Mononuclear cell (primary cell): Measurements from ENCODE around the gene PAPPA2. TPM values are rescaled to one million over a fixed set of nuclear protein-coding genes. Genes with fewer than 3 reads are reported as not detected.

Experiments
- H3K27me3 ChIP-seq: 2 replicates; pipeline ENCODE4 v1.6.0; 2011; ENCODE audit warnings: low read length, control low read depth; ENCODE audit not compliant: insufficient read depth
- H3K4me1 ChIP-seq: 2 replicates; pipeline ENCODE4 v1.5.1; 2011; ENCODE audit warnings: mild to moderate bottlenecking, low read length, control low read depth; ENCODE audit not compliant: insufficient read depth
- H3K4me3 ChIP-seq: 2 replicates; pipeline ENCODE4 v1.5.1; 2011; ENCODE audit warnings: mild to moderate bottlenecking, low read length, moderate library complexity
- H3K9me3 ChIP-seq: 2 replicates; pipeline ENCODE4 v1.5.1; 2011; ENCODE audit warnings: low read depth, mild to moderate bottlenecking, control low read depth, low read length
- total RNA-seq: library from RNA; depleted of rRNA; stranded (reverse); fragments of >200 nt; gene quantifications from one replicate; pipeline ENCODE4 v1.2.3, GENCODE V29; 2012

The PAPPA2 gene
- total RNA-seq, 1 donor, result 0.10 TPM

- Histone ChIP-seq H3K27me3 (no peaks in the 10 kb centered on the region), H3K9me3 (no peaks in the 10 kb centered on the region), H3K4me1 (no peaks in the 10 kb centered on the region), H3K4me3 (no peak overlapping the region)
Observed at GRCh38 chr1:176826265-176826664, 363.3 kb downstream of the PAPPA2 start.

- H3K4me3 ChIP-seq, result no peak overlapping the region
- no peaks in the 10 kb centered on the region for H3K9me3 ChIP-seq
- H3K4me1 ChIP-seq, result no peaks in the 10 kb centered on the region
- no peaks in the 10 kb centered on the region for H3K27me3 ChIP-seq
Observed at GRCh38 chr1:176829261-176829660, 366.3 kb downstream of the PAPPA2 start.

- no peaks in the 10 kb centered on the region for H3K4me1 ChIP-seq
- no peaks in the 10 kb centered on the region for H3K27me3 ChIP-seq
- H3K9me3 ChIP-seq, result no peaks in the 10 kb centered on the region
- H3K4me3 ChIP-seq, result no peak overlapping the region
Observed at GRCh38 chr1:176831150-176831549, 368.2 kb downstream of the PAPPA2 start.

GRCh38 chr1:176837708-176838107, 374.7 kb downstream of the PAPPA2 start:
- Histone ChIP-seq H3K9me3 (no peaks in the 10 kb centered on the region), H3K27me3 (no peaks in the 10 kb centered on the region), H3K4me1 (no peaks in the 10 kb centered on the region), H3K4me3 (no peak overlapping the region)

- no peaks in the 10 kb centered on the region for H3K4me1 ChIP-seq
- H3K27me3 ChIP-seq, result no peaks in the 10 kb centered on the region
- H3K9me3 ChIP-seq, result no peaks in the 10 kb centered on the region
Observed at GRCh38 chr1:176838276-176838995, 375.5 kb downstream of the PAPPA2 start.

GRCh38 chr1:176839216-176839615, 376.2 kb downstream of the PAPPA2 start:
- H3K27me3 ChIP-seq, result no peaks in the 10 kb centered on the region

More at GRCh38 chr1:176838276-176838995, 375.5 kb downstream of the PAPPA2 start:
- no peak overlapping the region for H3K4me3 ChIP-seq

GRCh38 chr1:176841238-176841637, 378.3 kb downstream of the PAPPA2 start:
- Histone ChIP-seq H3K27me3 (no peaks in the 10 kb centered on the region), H3K9me3 (no peaks in the 10 kb centered on the region), H3K4me3 (no peak overlapping the region), H3K4me1 (no peaks in the 10 kb centered on the region)

More at GRCh38 chr1:176839216-176839615, 376.2 kb downstream of the PAPPA2 start:
- no peaks in the 10 kb centered on the region for H3K4me1 ChIP-seq
- H3K9me3 ChIP-seq, result no peaks in the 10 kb centered on the region
- H3K4me3 ChIP-seq, result no peak overlapping the region

GRCh38 chr1:176843352-176844297, 380.6 kb downstream of the PAPPA2 start:
- H3K27me3 ChIP-seq, result no peaks in the 10 kb centered on the region
- H3K4me3 ChIP-seq, result no peak overlapping the region
- H3K4me1 ChIP-seq, result no peaks in the 10 kb centered on the region
- H3K9me3 ChIP-seq, result no peaks in the 10 kb centered on the region

GRCh38 chr1:176847052-176847451, 384.1 kb downstream of the PAPPA2 start:
- Histone ChIP-seq H3K27me3 (no peaks in the 10 kb centered on the region), H3K4me1 (no peaks in the 10 kb centered on the region), H3K9me3 (no peaks in the 10 kb centered on the region), H3K4me3 (no peak overlapping the region)

GRCh38 chr1:176849281-176849680, 386.3 kb downstream of the PAPPA2 start:
- Histone ChIP-seq H3K9me3 (no peaks in the 10 kb centered on the region), H3K27me3 (no peaks in the 10 kb centered on the region), H3K4me1 (no peaks in the 10 kb centered on the region), H3K4me3 (no peak overlapping the region)

- no peaks in the 10 kb centered on the region for H3K27me3 ChIP-seq
- H3K9me3 ChIP-seq, result no peaks in the 10 kb centered on the region
Observed at GRCh38 chr1:176850871-176851270, 387.9 kb downstream of the PAPPA2 start.

GRCh38 chr1:176852124-176852523, 389.1 kb downstream of the PAPPA2 start:
- Histone ChIP-seq H3K9me3 (no peaks in the 10 kb centered on the region), H3K4me1 (no peaks in the 10 kb centered on the region), H3K4me3 (no peak overlapping the region), H3K27me3 (no peaks in the 10 kb centered on the region)

More at GRCh38 chr1:176850871-176851270, 387.9 kb downstream of the PAPPA2 start:
- Histone ChIP-seq H3K4me1 (no peaks in the 10 kb centered on the region), H3K4me3 (no peak overlapping the region)

- Histone ChIP-seq H3K27me3 (no peaks in the 10 kb centered on the region), H3K4me1 (no peaks in the 10 kb centered on the region), H3K9me3 (no peaks in the 10 kb centered on the region), H3K4me3 (no peak overlapping the region)
Observed at GRCh38 chr1:176853503-176853902, 390.5 kb downstream of the PAPPA2 start.

- Histone ChIP-seq H3K9me3 (no peaks in the 10 kb centered on the region), H3K4me1 (no peaks in the 10 kb centered on the region), H3K27me3 (no peaks in the 10 kb centered on the region), H3K4me3 (no peak overlapping the region)
Observed at GRCh38 chr1:176854121-176854520, 391.1 kb downstream of the PAPPA2 start.
